K562 (cell line): ENCODE results near the gene TMEM247. TPM values are rescaled to one million over a fixed set of nuclear protein-coding genes. Genes with fewer than 3 reads are reported as not detected.

ENCODE experiments used
- polyA plus RNA-seq, 8 experiments: library from polyadenylated mRNA; depleted of rRNA in 4 of 8; stranded (reverse) in 5 of 8; unstranded in 3 of 8; fragments of >200 nt; fragmentation: Nextera tagmentation in 2 of 8; fragmentation: Illumina TruSeq in 1 of 8; extraction: Ambion mirVana in 2 of 8; extraction: Trizol in 1 of 8; gene quantifications; 2 replicates each; pipeline versions ENCODE4 v1.2.1 to v1.2.3, GENCODE V29; 2011 to 2014; ENCODE audit warnings: inconsistent platforms in 1 of 8, missing spikeins in 1 of 8
- small RNA-seq: library from RNA; depleted of rRNA; stranded (forward); fragments of <200 nt; gene quantifications from one replicate; pipeline ENCODE3, GENCODE V24; 2014
- total RNA-seq, 7 experiments: library from RNA; depleted of rRNA in 6 of 7; stranded (reverse); fragments of >200 nt in 6 of 7; fragmentation: Illumina TruSeq in 2 of 7; extraction: Trizol in 2 of 7; gene quantifications; 2 replicates each; pipeline versions ENCODE4 v1.2.1 to v1.2.3, GENCODE V29; 2011 to 2021; ENCODE audit warnings: low replicate concordance in 1 of 7

TMEM247 gene
- total and polyA plus RNA-seq, 9 of the 15 experiments (the other 6 are each of a cell fraction or from before 2014, with no cell fraction given), result 0.24 to 4.7 (median 3.1) TPM

Small RNAs within 50 kb of the gene (small RNA-seq; reads per million reads assigned to genes)
- gene RN7SL817P, result not detected

Other genes with a start within 250 kb of the TMEM247 start
- 1.8 and 4.3 TPM in 2 replicates for gene EPAS1, start 182.2 kb upstream of the TMEM247 start, total RNA-seq (2014; rRNA removed)
- gene EPAS1, start 182.2 kb upstream of the TMEM247 start, total RNA-seq (2014; rRNA removed; fragmentation: Illumina TruSeq; extraction: Trizol), result 2.6 and 4.1 TPM in 2 replicates
- 5.3 and 5.6 TPM in 2 replicates for gene EPAS1, start 182.2 kb upstream of the TMEM247 start, total RNA-seq (2015; rRNA removed; fragmentation: Illumina TruSeq; extraction: Trizol)
- gene EPAS1, start 182.2 kb upstream of the TMEM247 start, total RNA-seq (2021), result 9.9 and 11.2 TPM in 2 replicates
- 4.1 and 14.1 TPM in 2 replicates for gene EPAS1, start 182.2 kb upstream of the TMEM247 start, polyA plus RNA-seq (2011; rRNA removed)
- gene EPAS1, start 182.2 kb upstream of the TMEM247 start, polyA plus RNA-seq (2014; fragmentation: Illumina TruSeq; extraction: Trizol), result 4.6 and 6.2 TPM in 2 replicates
- under 1 TPM; 0.25 to 0.56 TPM for gene EPAS1, start 182.2 kb upstream of the TMEM247 start, polyA plus RNA-seq (2014; fragmentation: Nextera tagmentation; extraction: Ambion mirVana)
- 2.9 and 3.6 TPM in 2 replicates for gene EPAS1, start 182.2 kb upstream of the TMEM247 start, polyA plus RNA-seq (2014; rRNA removed)
- gene RHOQ, start 62.9 kb downstream of the TMEM247 start, total RNA-seq (2014; rRNA removed), result 11.0 and 14.2 TPM in 2 replicates
- 19.7 and 23.0 TPM in 2 replicates for gene RHOQ, start 62.9 kb downstream of the TMEM247 start, total RNA-seq (2014; rRNA removed; fragmentation: Illumina TruSeq; extraction: Trizol)
- 20.5 TPM in 2 replicates for gene RHOQ, start 62.9 kb downstream of the TMEM247 start, total RNA-seq (2015; rRNA removed; fragmentation: Illumina TruSeq; extraction: Trizol)
- gene RHOQ, start 62.9 kb downstream of the TMEM247 start, total RNA-seq (2021), result 17.9 and 20.1 TPM in 2 replicates
- gene RHOQ, start 62.9 kb downstream of the TMEM247 start, polyA plus RNA-seq (2011; rRNA removed), result 20.8 and 22.9 TPM in 2 replicates
- 25.6 and 26.5 TPM in 2 replicates for gene RHOQ, start 62.9 kb downstream of the TMEM247 start, polyA plus RNA-seq (2014; fragmentation: Illumina TruSeq; extraction: Trizol)
- gene RHOQ, start 62.9 kb downstream of the TMEM247 start, polyA plus RNA-seq (2014; fragmentation: Nextera tagmentation; extraction: Ambion mirVana), result 1 to 10 TPM; 7.6 to 8.2 TPM
- gene RHOQ, start 62.9 kb downstream of the TMEM247 start, polyA plus RNA-seq (2014; rRNA removed), result 15.8 and 17.9 TPM in 2 replicates
- 8.4 and 9.2 TPM in 2 replicates for gene ATP6V1E2, start 63.0 kb downstream of the TMEM247 start, total RNA-seq (2014; rRNA removed)
- gene ATP6V1E2, start 63.0 kb downstream of the TMEM247 start, total RNA-seq (2014; rRNA removed; fragmentation: Illumina TruSeq; extraction: Trizol), result 10.2 and 10.3 TPM in 2 replicates
- gene ATP6V1E2, start 63.0 kb downstream of the TMEM247 start, total RNA-seq (2015; rRNA removed; fragmentation: Illumina TruSeq; extraction: Trizol), result 8.8 and 10.0 TPM in 2 replicates
- 9.7 and 11.5 TPM in 2 replicates for gene ATP6V1E2, start 63.0 kb downstream of the TMEM247 start, total RNA-seq (2021)
- 8.5 and 11.3 TPM in 2 replicates for gene ATP6V1E2, start 63.0 kb downstream of the TMEM247 start, polyA plus RNA-seq (2011; rRNA removed)
- 8.2 and 11.9 TPM in 2 replicates for gene ATP6V1E2, start 63.0 kb downstream of the TMEM247 start, polyA plus RNA-seq (2014; fragmentation: Illumina TruSeq; extraction: Trizol)
- gene ATP6V1E2, start 63.0 kb downstream of the TMEM247 start, polyA plus RNA-seq (2014; fragmentation: Nextera tagmentation; extraction: Ambion mirVana), result 1 to 10 TPM; 3.8 to 4.1 TPM
- 5.4 and 7.7 TPM in 2 replicates for gene ATP6V1E2, start 63.0 kb downstream of the TMEM247 start, polyA plus RNA-seq (2014; rRNA removed)
- 10.9 and 14.0 TPM in 2 replicates for gene PIGF, start 137.5 kb downstream of the TMEM247 start, total RNA-seq (2014; rRNA removed)
- 27.1 and 28.9 TPM in 2 replicates for gene PIGF, start 137.5 kb downstream of the TMEM247 start, total RNA-seq (2014; rRNA removed; fragmentation: Illumina TruSeq; extraction: Trizol)
- gene PIGF, start 137.5 kb downstream of the TMEM247 start, total RNA-seq (2015; rRNA removed; fragmentation: Illumina TruSeq; extraction: Trizol), result 16.9 and 17.3 TPM in 2 replicates
- 22.9 TPM in 2 replicates for gene PIGF, start 137.5 kb downstream of the TMEM247 start, total RNA-seq (2021)
- 74.6 and 77.6 TPM in 2 replicates for gene PIGF, start 137.5 kb downstream of the TMEM247 start, polyA plus RNA-seq (2011; rRNA removed)
- gene PIGF, start 137.5 kb downstream of the TMEM247 start, polyA plus RNA-seq (2014; fragmentation: Illumina TruSeq; extraction: Trizol), result 23.5 and 24.2 TPM in 2 replicates
- gene PIGF, start 137.5 kb downstream of the TMEM247 start, polyA plus RNA-seq (2014; fragmentation: Nextera tagmentation; extraction: Ambion mirVana), result 10 to 100 TPM; 82.3 to 83.9 TPM
- gene PIGF, start 137.5 kb downstream of the TMEM247 start, polyA plus RNA-seq (2014; rRNA removed), result 21.9 and 33.0 TPM in 2 replicates
- 5.6 and 6.9 TPM in 2 replicates for gene CRIPT, start 137.7 kb downstream of the TMEM247 start, total RNA-seq (2014; rRNA removed)
- 15.7 and 17.5 TPM in 2 replicates for gene CRIPT, start 137.7 kb downstream of the TMEM247 start, total RNA-seq (2014; rRNA removed; fragmentation: Illumina TruSeq; extraction: Trizol)
- gene CRIPT, start 137.7 kb downstream of the TMEM247 start, total RNA-seq (2015; rRNA removed; fragmentation: Illumina TruSeq; extraction: Trizol), result 8.3 and 10.5 TPM in 2 replicates
- 11.6 and 12.0 TPM in 2 replicates for gene CRIPT, start 137.7 kb downstream of the TMEM247 start, total RNA-seq (2021)
- gene CRIPT, start 137.7 kb downstream of the TMEM247 start, polyA plus RNA-seq (2011; rRNA removed), result 9.7 and 13.6 TPM in 2 replicates
- gene CRIPT, start 137.7 kb downstream of the TMEM247 start, polyA plus RNA-seq (2014; fragmentation: Illumina TruSeq; extraction: Trizol), result 11.9 and 12.8 TPM in 2 replicates
- gene CRIPT, start 137.7 kb downstream of the TMEM247 start, polyA plus RNA-seq (2014; fragmentation: Nextera tagmentation; extraction: Ambion mirVana), result 10 to 100 TPM; 29.1 to 33.9 TPM
- 10.2 and 11.1 TPM in 2 replicates for gene CRIPT, start 137.7 kb downstream of the TMEM247 start, polyA plus RNA-seq (2014; rRNA removed)
- 3.7 and 4.3 TPM in 2 replicates for gene SOCS5, start 219.7 kb downstream of the TMEM247 start, total RNA-seq (2014; rRNA removed)
- 6.1 and 6.7 TPM in 2 replicates for gene SOCS5, start 219.7 kb downstream of the TMEM247 start, total RNA-seq (2014; rRNA removed; fragmentation: Illumina TruSeq; extraction: Trizol)
- gene SOCS5, start 219.7 kb downstream of the TMEM247 start, total RNA-seq (2015; rRNA removed; fragmentation: Illumina TruSeq; extraction: Trizol), result 4.9 and 6.5 TPM in 2 replicates
- 5.2 and 6.3 TPM in 2 replicates for gene SOCS5, start 219.7 kb downstream of the TMEM247 start, total RNA-seq (2021)
- 7.9 and 9.2 TPM in 2 replicates for gene SOCS5, start 219.7 kb downstream of the TMEM247 start, polyA plus RNA-seq (2011; rRNA removed)
- gene SOCS5, start 219.7 kb downstream of the TMEM247 start, polyA plus RNA-seq (2014; fragmentation: Illumina TruSeq; extraction: Trizol), result 4.9 and 6.5 TPM in 2 replicates
- gene SOCS5, start 219.7 kb downstream of the TMEM247 start, polyA plus RNA-seq (2014; fragmentation: Nextera tagmentation; extraction: Ambion mirVana), result 1 to 10 TPM; 1.6 to 1.9 TPM
- 5.2 and 6.0 TPM in 2 replicates for gene SOCS5, start 219.7 kb downstream of the TMEM247 start, polyA plus RNA-seq (2014; rRNA removed)